K562 (cell line): ENCODE measurements around the gene PLD1. TPM values are rescaled to one million over a fixed set of nuclear protein-coding genes. Genes with fewer than 3 reads are reported as not detected.
A peak's percentile ranks its signal among the peaks of the same experiment; 100 is the strongest.

Source experiments
- ATF3 ChIP-seq, 2 experiments: fragments of 450-650 bp in 1 of 2; sonication (generic) in 1 of 2; formaldehyde crosslinking in 1 of 2; IDR thresholded peaks in 1 of 2; conservative IDR thresholded peaks in 1 of 2; 2 replicates each; pipeline versions ENCODE4 v1.6.1 to v1.8.1; 2016 to 2023; ENCODE audit warnings: mild to moderate bottlenecking in 2 of 2, moderate library complexity in 2 of 2, inconsistent platforms in 1 of 2, missing genetic modification reagents in 1 of 2
- CBX1 ChIP-seq: sonication (generic); IDR thresholded peaks from 2 replicates; pipeline ENCODE4 v1.6.1; 2016; ENCODE audit warnings: antibody characterized with exemption, low read depth, mild to moderate bottlenecking
- CUX1 ChIP-seq: fragments of 200-800 bp; sonication (Bioruptor generic); IDR thresholded peaks from 2 replicates; pipeline ENCODE4 v1.6.1; 2016; ENCODE audit warnings: missing genetic modification characterization, missing compliant biosample characterization
- HINFP ChIP-seq: fragments of 450-650 bp; conservative IDR thresholded peaks from 2 replicates; pipeline ENCODE4 v1.6.1; 2016; ENCODE audit warnings: missing genetic modification characterization, low read depth, mild to moderate bottlenecking, control low read depth, missing compliant biosample characterization
- KLF1 ChIP-seq: fragments of 450-650 bp; IDR thresholded peaks from 2 replicates; pipeline ENCODE4 v1.6.1; 2016; ENCODE audit warnings: missing genetic modification characterization, missing compliant biosample characterization
- SREBF1 ChIP-seq: fragments of 150-350 bp; IDR thresholded peaks from 2 replicates; pipeline ENCODE4 v1.6.1; 2014; ENCODE audit warnings: antibody characterized with exemption, low read depth, low read length, borderline replicate concordance
- ZBTB8A ChIP-seq: fragments of 450-650 bp; IDR thresholded peaks from 2 replicates; pipeline ENCODE4 v1.6.1; 2018; ENCODE audit warnings: mild to moderate bottlenecking, moderate library complexity; ENCODE audit not compliant: partially characterized antibody
- ZNF609 ChIP-seq: sonication (generic); formaldehyde crosslinking; IDR thresholded peaks from 2 replicates; pipeline ENCODE4 v1.8.1; 2023; ENCODE audit warnings: missing genetic modification reagents, mild to moderate bottlenecking, borderline replicate concordance
- polyA plus RNA-seq, 8 experiments: library from polyadenylated mRNA; depleted of rRNA in 4 of 8; stranded (reverse) in 5 of 8; unstranded in 3 of 8; fragments of >200 nt; fragmentation: Nextera tagmentation in 2 of 8; fragmentation: Illumina TruSeq in 1 of 8; extraction: Ambion mirVana in 2 of 8; extraction: Trizol in 1 of 8; gene quantifications; 2 replicates each; pipeline versions ENCODE4 v1.2.1 to v1.2.3, GENCODE V29; 2011 to 2014; ENCODE audit warnings: inconsistent platforms in 1 of 8, missing spikeins in 1 of 8
- total RNA-seq, 7 experiments: library from RNA; depleted of rRNA in 6 of 7; stranded (reverse); fragments of >200 nt in 6 of 7; fragmentation: Illumina TruSeq in 2 of 7; extraction: Trizol in 2 of 7; gene quantifications; 2 replicates each; pipeline versions ENCODE4 v1.2.1 to v1.2.3, GENCODE V29; 2011 to 2021; ENCODE audit warnings: low replicate concordance in 1 of 7

The PLD1 gene
- total and polyA plus RNA-seq, 9 of the 15 experiments (the other 6 are each of a cell fraction or from before 2014, with no cell fraction given): 8.4 to 26.1 (median 18.6) TPM

- no peak for TF ChIP-seq ZNF609 (CRISPR knock-in tag)
- TF ChIP-seq ZBTB8A: no peak
- TF ChIP-seq CBX1: no peak
- no peak for TF ChIP-seq KLF1 (tag)
- TF ChIP-seq ATF3 (IDR thresholded peaks at IDR 0.05): peak; percentile 93
- TF ChIP-seq ATF3 (CRISPR knock-in tag; conservative IDR thresholded peaks at IDR 0.05): no peak
- TF ChIP-seq SREBF1: no peak
- TF ChIP-seq CUX1 (CRISPR knock-in tag): no peak
- TF ChIP-seq HINFP: no peak; the same call in 1 of the 2 replicates
Observed at GRCh38 chr3:171813897-171814460, 3.7 kb upstream of the PLD1 start (continued).
